DMS 273 treated with DMSO at 0.1 percent for 48 hours (cell line): ENCODE results near the gene PLCH1.
A peak's percentile ranks its signal among the peaks of the same experiment; 100 is the strongest.

Source experiments
- DNase-seq: peaks from one replicate; lab custom pipeline; 2025; lab: John Stamatoyannopoulos, UW

Gene PLCH1

GRCh38 chr3:155744010-155744625 is 753 bp downstream of the PLCH1 start:
- peak; percentile 38 for DNase-seq

- DNase-seq: no peak
Measured at GRCh38 chr3:155743606-155744005, 1.3 kb downstream of the PLCH1 start.

GRCh38 chr3:155742349-155742965 is 2.4 kb downstream of the PLCH1 start:
- DNase-seq: no peak

- no peak for DNase-seq
Measured at GRCh38 chr3:155741603-155742002, 3.3 kb downstream of the PLCH1 start.

GRCh38 chr3:155741101-155741500 is 3.8 kb downstream of the PLCH1 start:
- no peak for DNase-seq

GRCh38 chr3:155739154-155739553 is 5.7 kb downstream of the PLCH1 start:
- no peak for DNase-seq

GRCh38 chr3:155738580-155739076 is 6.2 kb downstream of the PLCH1 start:
- DNase-seq: no peak

- no peak for DNase-seq
Measured at GRCh38 chr3:155737844-155738460, 6.9 kb downstream of the PLCH1 start.

GRCh38 chr3:155736381-155736780 is 8.5 kb downstream of the PLCH1 start:
- DNase-seq: no peak

- no peak for DNase-seq
Measured at GRCh38 chr3:155730843-155731242, 14.0 kb downstream of the PLCH1 start.

- no peak for DNase-seq
Measured at GRCh38 chr3:155727836-155728235, 17.0 kb downstream of the PLCH1 start.

- peak; percentile 55 for DNase-seq
Measured at GRCh38 chr3:155714295-155714718, 30.6 kb downstream of the PLCH1 start.

GRCh38 chr3:155712008-155712407 is 32.9 kb downstream of the PLCH1 start:
- no peak for DNase-seq

GRCh38 chr3:155704771-155705559 is 39.9 kb downstream of the PLCH1 start:
- DNase-seq: no peak

GRCh38 chr3:155704061-155704460 is 40.8 kb downstream of the PLCH1 start:
- DNase-seq: no peak

GRCh38 chr3:155702745-155703591 is 41.9 kb downstream of the PLCH1 start:
- DNase-seq: no peak

- peak; percentile 33 for DNase-seq
Measured at GRCh38 chr3:155701882-155702465, 42.9 kb downstream of the PLCH1 start.

GRCh38 chr3:155697542-155697941 is 47.3 kb downstream of the PLCH1 start:
- no peak for DNase-seq

- DNase-seq: no peak
Measured at GRCh38 chr3:155690921-155691320, 54.0 kb downstream of the PLCH1 start.

- no peak for DNase-seq
Measured at GRCh38 chr3:155688481-155688880, 56.4 kb downstream of the PLCH1 start.

- DNase-seq: no peak
Measured at GRCh38 chr3:155683344-155683720, 61.5 kb downstream of the PLCH1 start.
